GM12892 (cell line): ENCODE measurements around the gene C19orf44.
"Not testable (repeated sequence)": the region's sequence is repeated elsewhere in the genome, so short reads cannot be mapped to it uniquely, and the experiment has no call there.

Experiments used
- DNase-seq: peaks from one replicate; pipeline ENCODE4 v3.0.0; 2011; ENCODE audit not compliant: insufficient read length
- FAIRE-seq: peaks from 2 replicates; lab custom pipeline; 2011; peaks lifted over from hg19 to GRCh38; lab: Jason Lieb, UNC
- POLR2A ChIP-seq: IDR thresholded peaks from 2 replicates; pipeline ENCODE4 v1.6.1; 2011; ENCODE audit warnings: low read depth, low read length, control low read depth
- POLR2AphosphoS5 ChIP-seq: IDR thresholded peaks from 2 replicates; pipeline ENCODE4 v1.6.1; 2011; ENCODE audit warnings: low read depth, low read length, control low read depth
- TAF1 ChIP-seq: IDR thresholded peaks from 2 replicates; pipeline ENCODE4 v1.6.1; 2011; ENCODE audit warnings: low read depth, mild to moderate bottlenecking, control low read depth, low read length, borderline replicate concordance

C19orf44 gene

DNA sequence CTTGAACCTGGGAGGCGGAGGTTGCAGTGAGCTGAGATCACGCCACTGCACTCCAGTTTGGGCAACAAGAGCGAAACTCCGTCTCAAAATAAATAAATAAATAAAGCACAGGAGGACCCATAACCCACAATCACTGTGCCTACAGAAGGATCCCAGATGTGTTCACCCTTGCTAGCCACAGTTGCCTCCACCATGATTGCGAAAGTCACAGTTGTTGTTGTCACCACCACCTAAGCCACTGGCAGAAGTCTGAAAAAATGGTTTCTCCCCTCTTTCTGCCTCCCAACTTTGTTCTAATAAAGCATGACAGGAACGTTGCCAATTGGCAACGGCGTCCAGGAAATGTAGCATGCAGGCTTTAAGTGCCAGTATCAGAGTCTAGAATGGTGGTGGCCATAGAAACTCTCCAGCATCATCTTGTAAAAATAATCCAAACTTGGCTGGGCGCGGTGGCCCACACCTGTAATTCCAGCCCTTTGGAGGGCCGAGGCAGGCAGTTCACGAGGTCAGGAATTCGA lies 22.3 kb upstream of the C19orf44 start:
- FAIRE-seq: no peak
- DNase-seq: no peak
- TF ChIP-seq POLR2A (no peak), TAF1 (no peak), POLR2AphosphoS5 (no peak)

DNA sequence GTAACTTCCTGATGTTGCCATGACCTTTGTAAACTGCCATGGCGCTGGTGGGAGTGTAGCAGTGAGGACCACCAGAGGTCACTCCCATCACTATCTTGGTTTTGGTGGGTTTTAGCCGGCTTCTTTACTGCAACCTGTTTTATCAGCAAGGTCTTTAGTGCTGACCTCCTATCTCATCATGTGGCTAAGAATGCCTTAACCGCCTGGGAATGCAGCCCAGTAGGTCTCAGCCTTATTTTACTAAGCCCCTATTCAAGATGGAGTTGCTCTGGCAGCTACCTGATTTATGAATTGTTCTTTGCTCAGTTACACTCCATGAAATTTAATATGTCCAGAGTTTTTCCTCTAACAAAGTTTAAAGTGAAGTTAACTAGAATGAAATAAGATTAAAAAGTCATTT lies 19.8 kb upstream of the C19orf44 start:
- DNase-seq (no peak), FAIRE-seq (no peak)
- TF ChIP-seq TAF1 (no peak), POLR2A (no peak), POLR2AphosphoS5 (no peak)

DNA sequence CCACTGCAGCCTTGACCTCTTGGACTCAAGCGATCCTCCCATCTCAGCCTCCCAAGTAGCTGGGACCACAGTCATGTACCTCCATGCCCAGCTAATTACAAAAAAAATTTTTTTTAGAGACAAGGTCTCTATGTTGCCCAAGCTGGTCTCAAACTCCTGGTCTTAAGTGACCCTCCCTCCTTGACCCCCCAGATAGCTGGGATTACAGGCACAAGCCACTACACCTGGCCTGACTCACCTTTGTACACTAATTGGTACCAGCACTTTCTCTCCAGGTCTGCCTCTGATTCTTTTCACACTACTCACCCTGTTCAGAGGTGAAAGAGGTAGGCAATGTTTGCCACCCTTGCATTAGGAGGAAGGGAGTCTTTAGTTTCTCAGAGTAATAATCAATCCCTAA lies 18.9 kb upstream of the C19orf44 start:
- FAIRE-seq: no peak
- no peak for DNase-seq
- no peak for TF ChIP-seq POLR2A

DNA sequence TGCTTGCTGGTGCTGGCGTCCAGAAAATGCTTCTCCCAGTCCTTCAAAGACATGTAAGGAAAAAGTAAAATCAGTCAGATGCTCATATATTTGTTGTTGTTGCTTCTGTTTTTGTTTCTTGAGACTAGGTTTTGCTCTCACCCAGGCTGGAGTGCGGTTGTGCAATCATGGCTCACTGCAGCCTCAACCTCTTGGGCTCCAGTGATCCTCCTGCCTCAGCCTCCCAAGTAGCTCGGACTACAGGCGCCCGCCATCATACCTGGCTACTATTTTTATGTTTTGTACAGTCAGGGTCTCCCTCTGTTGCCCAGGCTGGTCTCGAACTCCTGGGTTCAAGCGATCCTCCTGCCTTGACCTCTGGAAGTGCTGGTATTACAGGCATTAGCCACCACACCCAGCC lies 13.4 kb upstream of the C19orf44 start:
- TF ChIP-seq POLR2A: no peak
- no peak for TF ChIP-seq POLR2AphosphoS5
- no peak for TF ChIP-seq TAF1
- FAIRE-seq (no peak), DNase-seq (no peak)

DNA sequence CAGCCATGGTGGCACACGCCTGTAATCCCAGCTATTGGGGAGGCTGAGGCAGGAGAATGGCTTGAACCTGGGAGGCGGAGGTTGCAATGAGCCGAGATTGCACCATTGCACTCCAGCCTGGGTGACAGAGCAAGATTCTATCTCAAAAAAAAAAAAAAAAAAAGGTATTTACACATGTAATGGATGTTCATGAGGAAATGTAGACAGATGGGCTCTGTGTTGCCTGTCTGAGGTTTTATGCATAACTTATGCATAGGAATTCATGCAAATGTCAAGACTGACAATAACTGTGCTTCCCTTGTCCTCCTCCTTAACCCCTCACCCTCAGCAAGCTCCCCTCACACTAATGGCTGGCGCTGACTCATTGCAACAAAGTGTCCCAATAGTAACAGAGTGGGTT lies 9.7 kb upstream of the C19orf44 start:
- FAIRE-seq, DNase-seq: not testable (repeated sequence)

DNA sequence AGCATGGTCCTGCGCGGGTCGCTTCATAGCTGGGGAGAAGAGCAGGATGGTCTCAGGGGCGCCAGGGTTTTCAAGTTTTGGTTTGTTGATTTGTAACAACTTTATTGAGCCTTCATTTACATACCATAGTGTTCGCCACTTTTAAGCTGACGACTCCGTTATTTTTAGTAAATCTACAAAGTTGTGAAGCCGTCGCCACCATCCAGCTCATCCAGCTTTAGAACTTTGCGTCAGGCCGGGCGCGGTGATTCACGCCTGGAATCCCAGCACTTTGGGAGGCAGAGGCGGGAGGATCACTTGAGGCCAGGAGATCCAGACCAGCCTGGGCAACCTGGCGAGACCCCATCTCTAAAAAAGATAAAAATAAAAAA lies 404 bp downstream of the C19orf44 start:
- FAIRE-seq (no peak), DNase-seq (no peak)
- TF ChIP-seq TAF1: no peak

DNA sequence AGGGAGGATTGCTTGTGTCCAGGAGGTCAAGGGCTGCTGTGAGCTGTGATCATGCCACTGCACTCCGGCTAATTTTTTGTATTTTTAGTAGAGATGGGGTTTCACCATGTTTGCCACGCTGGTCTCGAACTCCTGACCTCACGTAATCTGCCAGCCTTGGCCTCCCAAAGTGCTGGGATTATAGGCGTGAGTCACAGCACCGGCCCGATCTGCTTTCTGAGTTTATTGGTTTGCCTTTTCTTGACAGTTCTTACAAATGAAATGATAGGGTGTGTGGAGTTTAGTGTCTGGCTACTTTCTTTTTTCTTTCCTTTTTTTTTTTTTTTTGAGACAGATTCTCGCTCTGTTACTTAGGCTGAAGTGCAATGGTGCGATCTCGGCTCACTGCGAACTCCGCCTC lies 848 bp downstream of the C19orf44 start:
- DNase-seq (no peak), FAIRE-seq (no peak)
- TF ChIP-seq POLR2A (no peak), POLR2AphosphoS5 (no peak), TAF1 (no peak)

DNA sequence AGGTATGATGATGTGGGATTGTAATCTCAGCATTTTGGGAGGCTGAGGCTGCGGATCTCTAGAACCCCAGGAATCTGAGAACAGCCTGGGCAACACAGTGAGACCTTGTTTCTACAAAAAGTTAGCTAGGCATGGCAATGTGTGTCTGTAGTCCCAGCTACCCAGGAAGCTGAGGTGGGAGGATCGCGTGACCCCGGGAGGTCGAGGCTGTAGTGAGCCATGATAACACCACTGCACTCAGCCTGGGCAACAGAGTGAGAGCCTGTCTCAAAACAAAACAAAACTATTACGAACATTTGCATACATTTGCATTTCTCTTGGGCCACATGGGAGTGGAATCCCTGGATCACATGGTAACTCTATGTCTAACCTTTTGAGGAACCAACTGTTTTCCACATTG lies 1.6 kb downstream of the C19orf44 start:
- DNase-seq: no peak
- FAIRE-seq: no peak
- no peak for TF ChIP-seq POLR2AphosphoS5
- TF ChIP-seq POLR2A: no peak
- TF ChIP-seq TAF1: no peak

DNA sequence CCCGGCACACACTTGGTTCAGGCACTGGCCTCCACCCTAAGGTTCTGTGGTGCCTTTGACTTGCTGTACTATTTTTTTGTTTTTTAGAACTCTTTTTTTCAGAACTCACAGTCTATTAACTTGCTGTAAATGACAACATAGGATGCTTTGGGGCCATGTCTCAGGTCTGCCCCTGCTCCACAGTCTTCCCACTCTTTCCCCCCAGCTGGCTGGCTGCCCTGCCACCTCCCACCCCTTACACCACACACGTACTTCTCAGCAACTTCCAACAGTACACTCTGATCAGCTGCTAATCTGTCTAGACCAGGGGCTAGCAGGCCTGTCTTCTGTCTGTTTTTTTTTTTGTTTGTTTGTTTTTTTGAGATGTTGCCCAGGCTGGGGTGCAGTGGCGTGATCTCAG lies 8.1 kb downstream of the C19orf44 start:
- FAIRE-seq: no peak
- no peak for DNase-seq

DNA sequence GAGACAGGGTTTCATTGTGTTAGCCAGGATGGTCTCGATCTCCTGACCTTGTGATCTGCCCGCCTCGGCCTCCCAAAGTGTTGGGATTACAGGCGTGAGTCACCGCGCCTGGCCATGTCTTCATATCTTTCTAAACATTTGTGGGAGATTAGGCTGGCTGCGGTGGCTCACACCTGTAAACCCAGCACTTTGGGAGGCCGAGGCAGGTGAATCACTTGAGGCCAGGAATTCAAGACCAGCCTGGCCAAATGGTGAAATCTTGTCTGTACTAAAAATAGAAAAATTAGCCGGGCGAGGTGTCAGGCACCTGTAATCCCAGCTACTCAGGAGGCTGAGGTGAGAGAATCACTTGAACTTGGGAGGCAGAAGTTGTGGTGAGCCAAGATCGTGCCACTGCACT lies 10.0 kb downstream of the C19orf44 start:
- not testable (repeated sequence) for DNase-seq, FAIRE-seq

More for the DNA sequence above, 8.1 kb downstream of the C19orf44 start:
- TF ChIP-seq TAF1 (no peak), POLR2A (no peak), POLR2AphosphoS5 (no peak)

DNA sequence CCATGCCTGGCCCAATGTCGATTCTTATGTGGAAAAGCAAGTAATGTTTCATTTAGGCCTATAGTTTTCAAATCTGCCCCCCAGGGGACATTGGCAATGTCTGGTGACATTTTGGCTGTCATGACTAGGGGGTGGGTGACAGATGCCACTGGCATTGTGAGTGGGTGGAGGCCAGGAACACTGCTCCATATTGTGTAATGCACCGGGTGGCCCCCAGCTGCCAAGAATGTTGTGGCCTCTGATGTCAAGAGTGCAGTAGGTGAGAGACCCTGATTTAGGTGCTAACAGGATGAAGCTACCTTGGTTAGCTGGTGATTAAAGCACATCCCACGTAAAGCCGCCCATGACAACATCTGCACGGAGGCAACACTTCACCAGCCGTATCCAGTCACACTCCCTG lies 10.8 kb downstream of the C19orf44 start:
- DNase-seq (no peak), FAIRE-seq (no peak)
- TF ChIP-seq TAF1: no peak
- no peak for TF ChIP-seq POLR2AphosphoS5
- no peak for TF ChIP-seq POLR2A

DNA sequence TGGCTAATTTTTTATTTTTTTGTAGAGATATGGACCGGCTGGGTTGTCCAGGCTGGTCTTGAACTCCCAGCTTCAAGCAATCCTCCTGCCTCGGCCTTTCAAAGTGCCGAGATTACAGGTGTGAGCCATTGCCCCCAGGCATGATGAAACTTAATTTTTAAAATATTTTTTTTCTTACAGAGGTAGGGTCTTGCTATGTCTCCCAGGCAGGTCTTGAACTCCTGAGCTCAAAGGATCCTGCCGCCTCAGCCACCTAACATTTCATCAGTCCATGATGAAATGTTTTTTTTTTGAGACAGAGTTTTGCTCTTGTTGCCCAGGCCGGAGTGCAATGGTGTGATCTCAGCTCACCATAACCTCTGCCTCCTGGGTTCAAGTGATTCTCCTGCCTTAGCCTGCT lies 12.4 kb downstream of the C19orf44 start:
- FAIRE-seq: no peak
- TF ChIP-seq POLR2A (no peak), POLR2AphosphoS5 (no peak), TAF1 (no peak)
- no peak for DNase-seq

DNA sequence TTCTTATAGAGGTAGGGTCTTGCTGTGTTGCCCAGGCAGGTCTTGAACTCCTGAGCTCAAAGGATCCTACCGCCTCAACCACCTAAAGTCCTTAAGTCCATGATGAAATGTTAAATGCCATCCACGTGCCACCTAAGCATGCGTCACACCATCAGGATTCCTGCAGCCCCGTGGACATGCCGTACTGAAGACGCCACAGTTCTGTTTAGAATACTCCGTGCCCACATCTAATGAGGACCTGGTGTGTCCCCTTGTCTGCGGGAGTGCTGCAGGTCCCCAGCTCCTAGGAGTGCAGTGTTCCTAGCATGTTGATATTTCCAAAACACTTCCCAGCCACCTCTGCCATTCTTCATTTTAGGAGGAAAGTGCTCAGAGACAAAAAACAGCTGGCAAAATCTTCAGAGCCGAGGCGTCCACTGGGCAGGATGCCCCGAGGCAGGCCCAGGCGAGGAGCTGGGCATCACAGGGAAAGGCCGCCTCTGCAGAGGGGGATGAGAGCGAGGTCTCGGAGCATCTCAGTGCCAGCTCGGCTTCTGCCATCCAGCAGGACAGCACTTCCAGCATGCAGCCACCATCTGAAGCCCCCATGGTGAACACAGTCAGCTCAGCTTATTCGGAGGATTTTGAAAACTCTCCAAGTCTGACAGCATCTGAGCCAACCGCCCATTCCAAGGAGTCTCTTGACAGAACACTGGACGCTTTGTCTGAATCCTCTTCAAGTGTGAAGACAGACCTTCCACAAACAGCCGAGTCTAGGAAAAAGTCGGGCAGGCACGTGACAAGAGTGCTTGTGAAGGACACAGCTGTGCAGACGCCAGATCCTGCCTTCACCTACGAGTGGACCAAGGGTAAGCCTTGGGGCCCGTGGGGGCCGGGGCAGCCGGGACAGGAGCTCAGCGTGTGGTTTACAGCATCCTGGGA lies 13.2 kb downstream of the C19orf44 start:
- DNase-seq (no peak), FAIRE-seq (no peak)
- TF ChIP-seq POLR2A: no peak
- no peak for TF ChIP-seq TAF1
- no peak for TF ChIP-seq POLR2AphosphoS5

DNA sequence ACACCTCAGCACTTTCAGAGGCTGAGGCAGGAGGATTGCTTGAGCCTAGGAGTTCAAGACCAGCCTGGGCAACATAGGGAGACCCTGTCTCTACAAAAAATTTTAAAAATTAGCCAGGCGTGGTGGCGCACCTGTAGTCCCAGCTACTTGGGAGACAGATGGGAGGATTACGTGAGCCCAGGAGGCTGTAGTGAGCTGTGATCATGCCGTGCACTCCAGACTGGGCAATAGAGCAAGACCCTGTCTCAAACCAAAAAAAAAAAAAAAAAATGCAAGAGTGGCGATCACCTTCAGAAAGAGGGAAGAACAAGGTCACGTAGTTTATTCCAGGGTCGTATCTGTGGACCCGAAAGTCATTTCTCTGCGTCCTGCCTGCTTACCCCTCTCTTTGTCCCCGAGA lies 16.4 kb downstream of the C19orf44 start:
- DNase-seq, FAIRE-seq: not testable (repeated sequence)
